ENCODE measurements around the gene PLEKHA7.
A peak's percentile ranks its signal among the peaks of the same experiment; 100 is the strongest.

The PLEKHA7 gene

GRCh38 chr11:16790486-16791190 is 223.6 kb downstream of the PLEKHA7 start:
- no peak for DNase-seq (ENCODE audit: low read depth in 2 of 2)

- DNase-seq (ENCODE audit: low read depth in 2 of 2) = no peak
Measured at GRCh38 chr11:16789560-16790485, 224.4 kb downstream of the PLEKHA7 start.

- no peak for DNase-seq (ENCODE audit: low read depth in 2 of 2)
Measured at GRCh38 chr11:16789063-16789420, 225.2 kb downstream of the PLEKHA7 start.

GRCh38 chr11:16788141-16789062 is 225.8 kb downstream of the PLEKHA7 start:
- peak; percentile 41 to 51 for DNase-seq (ENCODE audit: low read depth in 2 of 2)

- DNase-seq (ENCODE audit: low read depth in 2 of 2) = no peak
Measured at GRCh38 chr11:16787035-16787742, 227.0 kb downstream of the PLEKHA7 start.

- DNase-seq (ENCODE audit: low read depth in 2 of 2) = no peak
Measured at GRCh38 chr11:16786131-16786530, 228.1 kb downstream of the PLEKHA7 start.

- DNase-seq (ENCODE audit: low read depth in 2 of 2) = peak; percentile 48 to 54
Measured at GRCh38 chr11:16785520-16786128, 228.6 kb downstream of the PLEKHA7 start.

- no peak for DNase-seq (ENCODE audit: low read depth in 2 of 2)
Measured at GRCh38 chr11:16784666-16785065, 229.5 kb downstream of the PLEKHA7 start.

- DNase-seq (ENCODE audit: low read depth in 2 of 2) = no peak
Measured at GRCh38 chr11:16784097-16784496, 230.1 kb downstream of the PLEKHA7 start.

- DNase-seq (ENCODE audit: low read depth in 2 of 2) = no peak
Measured at GRCh38 chr11:16783321-16783801, 230.9 kb downstream of the PLEKHA7 start.

GRCh38 chr11:16781936-16782919 is 232.0 kb downstream of the PLEKHA7 start:
- DNase-seq (ENCODE audit: low read depth in 2 of 2) = no peak

- no peak for DNase-seq (ENCODE audit: low read depth in 2 of 2)
Measured at GRCh38 chr11:16780698-16781550, 233.3 kb downstream of the PLEKHA7 start.

- no peak for DNase-seq (ENCODE audit: low read depth in 2 of 2)
Measured at GRCh38 chr11:16780146-16780545, 234.1 kb downstream of the PLEKHA7 start.

GRCh38 chr11:16779436-16779835 is 234.8 kb downstream of the PLEKHA7 start:
- no peak for DNase-seq (ENCODE audit: low read depth in 2 of 2)

- no peak for DNase-seq (ENCODE audit: low read depth in 2 of 2)
Measured at GRCh38 chr11:16778876-16779275, 235.3 kb downstream of the PLEKHA7 start.

- DNase-seq (ENCODE audit: low read depth in 2 of 2) = no peak
Measured at GRCh38 chr11:16778286-16778685, 235.9 kb downstream of the PLEKHA7 start.

GRCh38 chr11:16777613-16777975 is 236.6 kb downstream of the PLEKHA7 start:
- no peak for DNase-seq (ENCODE audit: low read depth in 2 of 2)

Data from activated CD4-positive, alpha-beta T cell treated with anti-CD3 and anti-CD28 coated beads for 24 hours (primary cell).